Loucy (cell line): ENCODE results near the gene CABP7.

ENCODE experiments used
- EZH2phosphoT487 ChIP-seq: fragments of 200-600 bp; IDR thresholded peaks from 2 replicates; pipeline ENCODE4 v1.6.1; 2018; ENCODE audit warnings: antibody characterized with exemption, mild to moderate bottlenecking, moderate library complexity, borderline replicate concordance
- TF ChIP-seq, protein P1 (sequence below): fragments of 200-600 bp; sonication (generic); conservative IDR thresholded peaks from 2 replicates; pipeline ENCODE4 v1.5.1; 2014; ENCODE audit warnings: mild to moderate bottlenecking, antibody characterized with exemption, low read length

GRCh38 chr22:29758959-29759358 is 39.2 kb downstream of the CABP7 start:
- TF ChIP-seq, protein P1, sequence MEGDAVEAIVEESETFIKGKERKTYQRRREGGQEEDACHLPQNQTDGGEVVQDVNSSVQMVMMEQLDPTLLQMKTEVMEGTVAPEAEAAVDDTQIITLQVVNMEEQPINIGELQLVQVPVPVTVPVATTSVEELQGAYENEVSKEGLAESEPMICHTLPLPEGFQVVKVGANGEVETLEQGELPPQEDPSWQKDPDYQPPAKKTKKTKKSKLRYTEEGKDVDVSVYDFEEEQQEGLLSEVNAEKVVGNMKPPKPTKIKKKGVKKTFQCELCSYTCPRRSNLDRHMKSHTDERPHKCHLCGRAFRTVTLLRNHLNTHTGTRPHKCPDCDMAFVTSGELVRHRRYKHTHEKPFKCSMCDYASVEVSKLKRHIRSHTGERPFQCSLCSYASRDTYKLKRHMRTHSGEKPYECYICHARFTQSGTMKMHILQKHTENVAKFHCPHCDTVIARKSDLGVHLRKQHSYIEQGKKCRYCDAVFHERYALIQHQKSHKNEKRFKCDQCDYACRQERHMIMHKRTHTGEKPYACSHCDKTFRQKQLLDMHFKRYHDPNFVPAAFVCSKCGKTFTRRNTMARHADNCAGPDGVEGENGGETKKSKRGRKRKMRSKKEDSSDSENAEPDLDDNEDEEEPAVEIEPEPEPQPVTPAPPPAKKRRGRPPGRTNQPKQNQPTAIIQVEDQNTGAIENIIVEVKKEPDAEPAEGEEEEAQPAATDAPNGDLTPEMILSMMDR = no peak
- TF ChIP-seq EZH2phosphoT487 = no peak
